ENCODE results near the gene MYO10.
A peak's percentile ranks its signal among the peaks of the same experiment; 100 is the strongest.
"Not testable (repeated sequence)": the region's sequence is repeated elsewhere in the genome, so short reads cannot be mapped to it uniquely, and the experiment has no call there.

MYO10 gene

GRCh38 chr5:16718036-16718435 is 218.1 kb downstream of the MYO10 start:
- in situ Hi-C loops (cut with HindIII; ENCODE audit: low pct_ligation_motif_present, low pct_unique_long_range_greater_than_20kb, low sequenced_read_pairs); DNase-seq: not testable (repeated sequence)

- in situ Hi-C loops (cut with HindIII; ENCODE audit: low pct_ligation_motif_present, low pct_unique_long_range_greater_than_20kb, low sequenced_read_pairs): no loop called here
- DNase-seq: no peak
Measured at GRCh38 chr5:16713386-16713928, 222.6 kb downstream of the MYO10 start.

GRCh38 chr5:16712620-16713019 is 223.5 kb downstream of the MYO10 start:
- in situ Hi-C loops (cut with HindIII; ENCODE audit: low pct_ligation_motif_present, low pct_unique_long_range_greater_than_20kb, low sequenced_read_pairs): no loop called here
- no peak for DNase-seq

DNA sequence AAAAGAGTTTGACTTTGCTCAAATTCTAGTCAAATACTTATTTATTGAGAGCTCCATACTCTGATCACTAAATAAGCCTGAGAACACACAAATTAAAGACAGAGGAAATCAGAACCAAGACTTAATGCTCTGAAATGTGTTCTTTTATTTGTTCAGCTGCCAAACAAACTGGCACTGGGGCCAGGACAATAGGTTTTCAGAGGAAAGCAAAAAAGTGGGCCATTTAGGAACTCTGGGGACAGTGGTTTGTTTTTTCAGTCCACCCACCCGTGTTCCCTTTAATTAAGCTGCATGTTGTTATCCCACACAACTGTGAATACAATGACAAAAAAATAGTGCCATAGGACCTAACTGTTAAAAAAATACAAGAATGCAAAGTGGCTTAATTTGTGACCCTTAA is 223.9 kb downstream of the MYO10 start:
- DNase-seq: no peak
- in situ Hi-C loops (cut with HindIII; ENCODE audit: low pct_ligation_motif_present, low pct_unique_long_range_greater_than_20kb, low sequenced_read_pairs): no loop called here

GRCh38 chr5:16709691-16710433 is 226.2 kb downstream of the MYO10 start:
- DNase-seq: no peak
- in situ Hi-C loops (cut with HindIII; ENCODE audit: low pct_ligation_motif_present, low pct_unique_long_range_greater_than_20kb, low sequenced_read_pairs): no loop called here

GRCh38 chr5:16707869-16708192 is 228.3 kb downstream of the MYO10 start:
- DNase-seq: no peak
- in situ Hi-C loops (cut with HindIII; ENCODE audit: low pct_ligation_motif_present, low pct_unique_long_range_greater_than_20kb, low sequenced_read_pairs): no loop called here

DNA sequence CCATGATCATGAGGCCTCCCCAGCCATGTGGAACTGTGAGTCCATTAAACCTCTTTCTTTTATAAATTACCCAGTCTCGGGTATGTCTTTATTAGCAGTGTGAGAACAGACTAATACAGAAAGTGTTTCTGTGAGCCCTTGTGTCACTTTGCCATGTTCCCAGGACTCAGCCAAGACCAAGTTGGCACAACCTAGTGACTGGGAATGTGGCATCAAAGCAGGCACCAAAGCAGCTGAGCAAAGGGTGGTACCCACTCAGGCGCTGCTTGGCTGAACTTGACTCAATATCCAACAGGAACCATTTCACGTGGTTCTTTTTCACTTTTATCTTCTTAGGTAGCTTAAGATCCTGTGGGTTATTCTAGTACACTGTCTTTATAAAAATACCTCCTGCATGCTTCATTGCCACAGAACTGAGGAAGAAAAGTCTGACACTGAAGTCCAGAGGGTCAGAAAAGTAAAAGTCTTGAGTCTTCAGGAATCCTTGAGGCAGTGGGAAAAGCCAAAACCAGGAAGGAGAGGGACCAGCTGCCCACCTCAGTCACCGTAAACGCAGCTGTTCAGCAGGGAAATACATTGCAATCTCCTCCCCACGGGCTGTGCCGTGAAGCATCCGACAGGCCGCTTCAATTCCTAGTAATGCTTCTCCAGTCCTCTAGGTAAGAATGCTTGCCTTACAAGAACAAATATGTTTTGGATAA is 228.8 kb downstream of the MYO10 start:
- in situ Hi-C loops (cut with HindIII; ENCODE audit: low pct_ligation_motif_present, low pct_unique_long_range_greater_than_20kb, low sequenced_read_pairs): no loop called here
- no peak for DNase-seq

- in situ Hi-C loops (cut with HindIII; ENCODE audit: low pct_ligation_motif_present, low pct_unique_long_range_greater_than_20kb, low sequenced_read_pairs): no loop called here
- DNase-seq: no peak
Measured at GRCh38 chr5:16704945-16705344, 231.1 kb downstream of the MYO10 start.

- DNase-seq: no peak
- in situ Hi-C loops (cut with HindIII; ENCODE audit: low pct_ligation_motif_present, low pct_unique_long_range_greater_than_20kb, low sequenced_read_pairs): no loop called here
Measured at GRCh38 chr5:16702964-16703363, 233.1 kb downstream of the MYO10 start.

DNA sequence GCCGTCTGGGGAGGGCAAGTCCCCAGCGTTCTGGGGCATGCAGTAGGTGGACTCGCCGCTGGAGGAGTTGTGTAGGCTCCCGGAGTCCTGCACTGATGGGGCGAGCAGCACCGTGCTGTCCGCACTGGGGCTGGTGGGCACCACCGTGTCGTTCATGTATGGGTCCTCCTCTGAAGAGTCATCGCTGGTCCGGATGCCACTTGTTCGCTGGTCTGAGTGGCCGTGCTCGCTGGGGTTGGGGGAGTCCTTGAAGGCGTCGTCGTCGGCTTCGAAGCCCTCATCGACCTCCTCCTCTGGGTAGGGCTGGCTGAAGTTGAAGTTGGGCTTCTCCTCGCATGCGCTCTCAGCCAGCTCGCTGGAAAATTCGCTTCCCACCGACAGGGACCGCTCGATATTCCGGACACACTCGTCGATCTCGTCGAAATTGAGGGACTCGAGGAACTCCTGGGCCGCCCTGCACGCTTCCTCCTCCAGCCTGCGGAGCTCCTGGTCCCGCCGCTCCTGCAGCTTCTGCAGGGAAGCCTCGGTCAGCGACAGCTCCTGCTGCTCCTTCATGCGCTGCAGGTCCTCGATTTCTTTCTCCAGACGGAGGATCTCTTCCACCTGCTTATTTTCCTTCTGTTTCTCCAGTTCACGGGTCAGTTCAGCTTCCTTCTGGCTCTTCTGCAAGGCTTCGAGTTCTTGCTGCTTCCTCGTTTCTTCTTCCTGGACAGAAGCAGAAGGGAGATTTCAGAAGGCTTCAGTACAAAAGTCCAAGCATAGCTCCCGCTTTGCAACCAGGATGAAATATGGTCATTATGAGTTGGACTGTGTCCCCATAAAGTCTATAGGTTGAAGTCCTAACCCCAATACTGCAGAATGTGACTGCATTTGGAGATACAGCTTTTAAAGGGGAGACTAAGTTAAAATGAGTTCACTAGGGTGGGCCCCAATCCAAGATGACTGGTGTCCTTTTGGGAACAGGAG is 234.7 kb downstream of the MYO10 start:
- in situ Hi-C loops (cut with HindIII; ENCODE audit: low pct_ligation_motif_present, low pct_unique_long_range_greater_than_20kb, low sequenced_read_pairs): no loop called here
- no peak for DNase-seq

DNA sequence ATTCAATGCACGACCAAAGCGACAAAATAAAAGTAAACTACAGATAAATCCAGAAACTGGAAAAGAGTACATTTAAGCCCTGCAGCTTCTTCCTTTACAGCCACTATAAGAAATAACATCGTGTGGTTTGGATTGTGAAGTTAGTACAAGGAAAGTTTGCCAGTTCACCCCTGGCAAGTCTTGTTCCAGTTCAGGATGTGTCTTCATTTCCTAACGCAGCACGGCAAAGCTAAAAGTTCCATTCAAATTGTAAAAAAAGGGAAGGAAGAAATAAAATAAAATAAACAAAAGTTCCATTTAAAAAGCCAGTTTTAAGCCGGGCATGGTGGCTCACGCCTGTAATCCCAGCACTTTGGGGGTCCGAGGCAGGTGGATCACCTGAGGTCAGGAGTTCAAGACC is 236.0 kb downstream of the MYO10 start:
- in situ Hi-C loops (cut with HindIII; ENCODE audit: low pct_ligation_motif_present, low pct_unique_long_range_greater_than_20kb, low sequenced_read_pairs): no loop called here
- no peak for DNase-seq

DNA sequence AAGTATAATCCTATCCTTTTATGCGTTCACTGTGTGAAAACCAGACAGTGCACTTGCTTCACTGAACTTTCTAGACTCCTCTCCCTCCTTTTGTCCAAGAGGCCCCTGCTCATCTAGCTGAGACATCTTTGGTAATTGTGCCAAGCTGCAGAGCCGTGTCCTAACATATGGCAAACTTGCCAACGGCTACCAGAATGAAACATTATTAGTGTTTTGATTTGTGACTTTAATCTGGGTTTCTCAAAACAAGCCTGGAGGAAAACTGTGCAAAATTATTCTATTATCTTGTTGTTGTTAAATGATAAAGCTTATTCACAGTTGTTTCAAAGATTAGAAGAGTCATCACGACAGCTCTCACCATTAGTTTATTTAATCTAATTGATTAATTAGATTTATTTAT is 240.3 kb downstream of the MYO10 start:
- in situ Hi-C loops (cut with HindIII; ENCODE audit: low pct_ligation_motif_present, low pct_unique_long_range_greater_than_20kb, low sequenced_read_pairs): no loop called here
- no peak for DNase-seq

GRCh38 chr5:16693879-16694278 is 242.2 kb downstream of the MYO10 start:
- DNase-seq: no peak
- in situ Hi-C loops (cut with HindIII; ENCODE audit: low pct_ligation_motif_present, low pct_unique_long_range_greater_than_20kb, low sequenced_read_pairs): no loop called here

- no peak for DNase-seq
- in situ Hi-C loops (cut with HindIII; ENCODE audit: low pct_ligation_motif_present, low pct_unique_long_range_greater_than_20kb, low sequenced_read_pairs): no loop called here
Measured at GRCh38 chr5:16691731-16692130, 244.4 kb downstream of the MYO10 start.

DNA sequence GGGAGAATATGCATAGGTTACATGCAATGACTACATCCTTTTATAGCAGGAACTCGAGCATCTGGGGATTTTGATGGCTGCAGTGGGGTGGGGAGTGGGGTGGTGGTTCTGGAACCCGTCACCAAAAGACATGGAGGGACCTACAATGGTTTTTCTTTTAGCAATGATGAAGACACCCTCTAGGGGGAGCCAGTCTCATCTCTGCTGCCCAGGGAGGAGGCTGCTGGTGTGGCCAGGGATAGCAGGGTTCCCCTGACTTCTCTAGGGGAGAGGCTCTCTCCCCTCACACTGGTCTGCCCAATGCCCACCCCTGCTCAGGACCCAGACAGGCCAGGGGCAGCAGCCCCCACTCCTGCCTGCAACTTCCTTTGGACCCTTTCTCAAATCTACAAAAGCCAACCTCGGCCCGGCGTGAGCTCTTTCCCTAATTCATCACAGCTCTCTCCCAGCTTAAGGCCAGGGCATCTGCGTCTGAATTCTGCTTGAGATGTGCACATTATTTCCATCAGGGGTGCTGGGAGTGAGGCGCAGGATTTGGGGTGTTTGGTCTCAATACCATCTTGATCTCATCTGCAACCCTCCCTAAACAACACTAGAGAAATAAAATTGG is 245.7 kb downstream of the MYO10 start:
- in situ Hi-C loops (cut with HindIII; ENCODE audit: low pct_ligation_motif_present, low pct_unique_long_range_greater_than_20kb, low sequenced_read_pairs): no loop called here
- DNase-seq: peak; percentile 57

DNA sequence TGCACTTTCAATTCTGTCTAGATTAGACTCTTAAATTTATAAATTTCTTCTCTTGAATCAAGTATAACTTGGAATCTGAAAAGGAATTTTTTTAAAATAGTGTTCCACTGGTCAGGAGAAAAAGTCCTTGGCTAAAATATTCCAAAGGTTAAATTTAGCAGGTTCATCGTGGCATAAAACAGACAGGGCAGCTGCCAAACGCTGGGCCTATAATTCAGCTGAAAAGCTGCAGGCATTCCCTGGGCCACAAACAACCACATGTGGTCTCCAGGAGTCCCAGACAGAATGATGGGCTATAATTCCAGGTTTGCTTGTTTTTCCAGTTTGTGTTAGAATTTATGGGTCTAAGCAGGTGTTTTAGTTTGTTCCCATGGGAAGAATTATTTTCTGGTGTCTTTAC is 248.2 kb downstream of the MYO10 start:
- DNase-seq: no peak
- in situ Hi-C loops (cut with HindIII; ENCODE audit: low pct_ligation_motif_present, low pct_unique_long_range_greater_than_20kb, low sequenced_read_pairs): no loop called here

DNA sequence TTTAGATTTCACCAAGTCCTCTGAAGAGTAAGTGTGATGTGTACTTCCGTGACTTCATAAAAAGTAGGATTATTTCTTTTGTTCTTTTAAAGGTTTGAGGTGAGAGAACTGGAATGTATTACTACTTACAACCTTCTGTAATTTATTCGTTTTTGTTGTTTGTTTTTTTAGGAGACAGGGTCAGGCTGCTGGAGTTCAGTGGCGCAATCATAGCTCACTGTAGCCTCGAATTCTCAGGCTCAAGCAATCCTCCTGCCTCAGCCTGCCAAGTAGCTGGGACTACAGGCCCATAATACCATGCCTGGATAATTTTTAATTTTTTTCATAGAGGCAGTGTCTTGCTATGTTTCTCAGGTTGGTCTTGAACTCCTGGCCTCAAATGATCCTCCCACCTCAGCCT is 251.0 kb downstream of the MYO10 start:
- in situ Hi-C loops (cut with HindIII; ENCODE audit: low pct_ligation_motif_present, low pct_unique_long_range_greater_than_20kb, low sequenced_read_pairs): no loop called here
- no peak for DNase-seq

DNA sequence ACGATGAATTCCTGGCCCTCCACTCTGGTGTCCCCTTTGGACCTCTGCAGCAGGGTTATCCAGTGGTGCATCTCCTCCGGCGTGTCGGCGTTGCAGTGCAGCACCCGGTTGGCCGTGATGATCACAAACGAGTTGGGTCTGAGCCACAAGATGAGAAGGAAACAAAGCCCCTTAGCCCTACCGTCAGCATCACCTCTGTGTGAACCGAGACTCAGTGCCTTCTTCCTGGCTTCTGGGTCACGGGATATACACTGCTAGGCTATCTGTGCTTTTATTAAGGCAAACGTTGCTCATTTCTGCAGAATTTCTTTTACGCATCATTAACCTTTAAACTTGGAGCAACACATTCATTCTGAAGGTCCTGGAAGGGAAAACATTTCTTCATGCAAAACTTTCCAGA is 254.2 kb downstream of the MYO10 start:
- in situ Hi-C loops (cut with HindIII; ENCODE audit: low pct_ligation_motif_present, low pct_unique_long_range_greater_than_20kb, low sequenced_read_pairs): no loop called here

GRCh38 chr5:16679863-16680262 is 256.2 kb downstream of the MYO10 start:
- in situ Hi-C loops (cut with HindIII; ENCODE audit: low pct_ligation_motif_present, low pct_unique_long_range_greater_than_20kb, low sequenced_read_pairs): no loop called here
- DNase-seq: no peak

More for the DNA sequence above, 254.2 kb downstream of the MYO10 start:
- DNase-seq: no peak
